Loucy (cell line): ENCODE data around the gene PRKCE.

Source experiments
- H2AFZ ChIP-seq: fragments of 200-600 bp; sonication (generic); 2 replicates; pipeline ENCODE4 v1.6.0; 2016; ENCODE audit warnings: antibody characterized with exemption, mild to moderate bottlenecking, low read length, moderate library complexity
- H3F3A ChIP-seq: fragments of 200-600 bp; 2 replicates; pipeline ENCODE4 v1.6.0; 2016; ENCODE audit warnings: antibody characterized with exemption, low read depth, mild to moderate bottlenecking
- H3K27me3 ChIP-seq: fragments of 200-600 bp; sonication (generic); 2 replicates; pipeline ENCODE4 v1.6.1; 2014; ENCODE audit warnings: low read length, mild to moderate bottlenecking; ENCODE audit not compliant: insufficient read depth, poor library complexity, severe bottlenecking
- H3K36me3 ChIP-seq: fragments of 200-600 bp; sonication (generic); 2 replicates; pipeline ENCODE4 v1.6.1; 2016; ENCODE audit warnings: low read length; ENCODE audit not compliant: insufficient read depth
- H3K4me1 ChIP-seq: fragments of 200-600 bp; sonication (generic); 2 replicates; pipeline ENCODE4 v1.5.1; 2014; ENCODE audit warnings: low read length, mild to moderate bottlenecking; ENCODE audit not compliant: insufficient read depth, poor library complexity, severe bottlenecking
- H3K4me2 ChIP-seq: fragments of 200-600 bp; sonication (generic); 2 replicates; pipeline ENCODE4 v1.6.0; 2014; ENCODE audit warnings: antibody characterized with exemption, low read length, low read depth, mild to moderate bottlenecking; ENCODE audit not compliant: poor library complexity, severe bottlenecking
- H3K4me3 ChIP-seq: fragments of 200-600 bp; sonication (generic); 2 replicates; pipeline ENCODE4 v1.5.1; 2014; ENCODE audit warnings: low read length, mild to moderate bottlenecking, mixed read lengths; ENCODE audit not compliant: poor library complexity, severe bottlenecking
- H3K79me2 ChIP-seq: fragments of 200-600 bp; sonication (generic); 2 replicates; pipeline ENCODE4 v1.6.1; 2014; ENCODE audit warnings: low read length; ENCODE audit not compliant: insufficient read depth
- H3K9ac ChIP-seq: fragments of 200-600 bp; sonication (generic); 2 replicates; pipeline ENCODE4 v1.6.0; 2014; ENCODE audit warnings: mild to moderate bottlenecking, low read depth, low read length, moderate library complexity; ENCODE audit not compliant: poor library complexity, severe bottlenecking
- H3K9me2 ChIP-seq: fragments of 200-600 bp; sonication (generic); replicated peaks from 2 replicates; pipeline ENCODE4 v1.6.1; 2016; ENCODE audit warnings: low read depth, low read length, mixed read lengths
- H3K9me3 ChIP-seq: fragments of 200-600 bp; sonication (generic); 2 replicates; pipeline ENCODE4 v1.6.1; 2014; ENCODE audit warnings: mild to moderate bottlenecking, antibody characterized with exemption, low read length, low read depth; ENCODE audit not compliant: insufficient read depth
- H4K20me1 ChIP-seq: fragments of 200-600 bp; sonication (generic); 2 replicates; pipeline ENCODE4 v1.6.0; 2014; ENCODE audit warnings: antibody characterized with exemption, low read length, mild to moderate bottlenecking; ENCODE audit not compliant: insufficient read depth, poor library complexity, severe bottlenecking
- EZH2phosphoT487 ChIP-seq: fragments of 200-600 bp; IDR thresholded peaks from 2 replicates; pipeline ENCODE4 v1.6.1; 2018; ENCODE audit warnings: antibody characterized with exemption, mild to moderate bottlenecking, moderate library complexity, borderline replicate concordance
- TF ChIP-seq, protein P1 (sequence below): fragments of 200-600 bp; sonication (generic); conservative IDR thresholded peaks from 2 replicates; pipeline ENCODE4 v1.5.1; 2014; ENCODE audit warnings: mild to moderate bottlenecking, antibody characterized with exemption, low read length

PRKCE gene

DNA sequence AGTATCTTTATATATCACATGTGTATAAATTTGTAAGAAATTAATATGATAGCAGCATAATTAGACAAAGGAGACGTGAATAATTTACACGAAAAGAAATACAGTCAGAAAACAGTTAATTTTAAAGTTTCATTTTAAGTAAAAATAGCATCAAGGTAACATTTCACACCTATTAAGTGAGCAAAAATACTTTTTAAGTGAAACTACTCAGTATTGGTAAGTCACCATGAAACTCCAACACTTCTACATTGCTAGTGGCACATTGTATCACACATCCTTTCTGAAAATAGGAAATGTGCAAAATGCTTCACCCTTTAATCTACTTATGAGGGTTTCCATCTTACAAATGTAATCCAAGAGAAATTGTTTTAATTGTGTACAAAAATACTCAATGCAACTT, 357.8 kb downstream of the PRKCE start:
- no peaks in the 10 kb centered on the region for H3K9me3 ChIP-seq
- no peaks in the 10 kb centered on the region for H3K27me3 ChIP-seq
- H3F3A ChIP-seq = no peaks in the 10 kb centered on the region
- no peak overlapping the region for H3K4me2 ChIP-seq
- H3K4me1 ChIP-seq = no peaks in the 10 kb centered on the region
- H2AFZ ChIP-seq = no peak overlapping the region
- peaks cover 68% of the 10 kb centered on the region; the same call in 1 of the 2 replicates for H3K36me3 ChIP-seq
- H3K9me2 ChIP-seq = no peaks in the 10 kb centered on the region
- no peaks in the 10 kb centered on the region for H4K20me1 ChIP-seq
- TF ChIP-seq, protein P1, sequence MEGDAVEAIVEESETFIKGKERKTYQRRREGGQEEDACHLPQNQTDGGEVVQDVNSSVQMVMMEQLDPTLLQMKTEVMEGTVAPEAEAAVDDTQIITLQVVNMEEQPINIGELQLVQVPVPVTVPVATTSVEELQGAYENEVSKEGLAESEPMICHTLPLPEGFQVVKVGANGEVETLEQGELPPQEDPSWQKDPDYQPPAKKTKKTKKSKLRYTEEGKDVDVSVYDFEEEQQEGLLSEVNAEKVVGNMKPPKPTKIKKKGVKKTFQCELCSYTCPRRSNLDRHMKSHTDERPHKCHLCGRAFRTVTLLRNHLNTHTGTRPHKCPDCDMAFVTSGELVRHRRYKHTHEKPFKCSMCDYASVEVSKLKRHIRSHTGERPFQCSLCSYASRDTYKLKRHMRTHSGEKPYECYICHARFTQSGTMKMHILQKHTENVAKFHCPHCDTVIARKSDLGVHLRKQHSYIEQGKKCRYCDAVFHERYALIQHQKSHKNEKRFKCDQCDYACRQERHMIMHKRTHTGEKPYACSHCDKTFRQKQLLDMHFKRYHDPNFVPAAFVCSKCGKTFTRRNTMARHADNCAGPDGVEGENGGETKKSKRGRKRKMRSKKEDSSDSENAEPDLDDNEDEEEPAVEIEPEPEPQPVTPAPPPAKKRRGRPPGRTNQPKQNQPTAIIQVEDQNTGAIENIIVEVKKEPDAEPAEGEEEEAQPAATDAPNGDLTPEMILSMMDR = no peak
- TF ChIP-seq EZH2phosphoT487 = no peak
- H3K79me2 ChIP-seq = no peaks in the 10 kb centered on the region
- no peak overlapping the region for H3K4me3 ChIP-seq
- H3K9ac ChIP-seq = no peak overlapping the region

DNA sequence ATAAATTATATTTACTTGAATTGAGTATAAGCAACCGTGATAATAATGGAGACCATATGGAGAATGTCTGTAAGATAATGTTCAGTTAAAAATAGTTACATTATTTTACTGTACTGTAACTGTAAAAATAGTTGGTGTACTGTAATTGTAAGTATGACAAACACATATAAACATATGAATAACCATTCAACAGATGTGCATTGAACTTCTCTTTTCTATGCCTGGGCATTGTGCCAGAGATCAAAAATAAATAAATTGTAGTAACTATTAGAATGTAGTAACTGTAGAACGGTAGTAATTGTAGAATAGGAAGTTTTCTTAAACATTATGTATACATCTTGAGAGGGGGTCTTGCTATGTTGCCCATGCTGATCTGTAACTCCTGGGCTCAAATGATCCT, 358.3 kb downstream of the PRKCE start:
- Histone ChIP-seq H3K9me3 (no peaks in the 10 kb centered on the region), H3K4me1 (no peaks in the 10 kb centered on the region), H3K4me3 (no peak overlapping the region), H3K9ac (no peak overlapping the region), H4K20me1 (no peaks in the 10 kb centered on the region), H3K79me2 (no peaks in the 10 kb centered on the region), H3K27me3 (no peaks in the 10 kb centered on the region), H3K9me2 (no peaks in the 10 kb centered on the region), H3K36me3 (peaks cover 63% of the 10 kb centered on the region; the same call in 1 of the 2 replicates), H3F3A (no peaks in the 10 kb centered on the region), H2AFZ (no peak overlapping the region), H3K4me2 (no peak overlapping the region)
- TF ChIP-seq EZH2phosphoT487 = no peak
- TF ChIP-seq, protein P1 = no peak

DNA sequence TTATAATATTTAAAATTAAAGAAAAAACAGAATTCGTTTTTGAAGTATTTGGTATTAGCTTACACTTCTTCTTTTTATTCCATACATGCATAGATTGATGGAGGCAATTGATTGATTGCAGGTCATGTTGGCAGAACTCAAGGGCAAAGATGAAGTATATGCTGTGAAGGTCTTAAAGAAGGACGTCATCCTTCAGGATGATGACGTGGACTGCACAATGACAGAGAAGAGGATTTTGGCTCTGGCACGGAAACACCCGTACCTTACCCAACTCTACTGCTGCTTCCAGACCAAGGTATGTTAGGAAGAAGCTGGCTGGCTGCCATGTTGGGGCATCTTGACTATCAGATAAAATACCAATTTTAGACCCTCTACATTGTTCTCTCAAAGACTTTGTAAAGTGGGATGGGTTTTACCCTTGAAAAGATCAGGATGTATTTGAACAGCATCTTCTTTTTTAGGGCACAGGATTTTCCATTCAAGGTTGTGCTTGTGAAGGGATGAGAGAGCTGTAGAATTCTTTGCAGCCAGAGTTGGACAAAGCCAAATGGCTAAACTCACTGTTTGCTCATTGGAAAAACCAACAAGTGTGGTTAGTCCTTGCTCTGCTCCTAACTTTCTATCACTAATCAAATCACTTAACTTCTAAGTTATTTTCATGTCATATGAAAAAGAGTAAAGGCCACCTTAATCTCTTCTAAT, 358.9 kb downstream of the PRKCE start:
- no peaks in the 10 kb centered on the region for H3K79me2 ChIP-seq
- no peak overlapping the region for H3K4me2 ChIP-seq
- H3K9me3 ChIP-seq = no peaks in the 10 kb centered on the region
- H3K9ac ChIP-seq = no peak overlapping the region
- TF ChIP-seq, protein P1 = no peak
- TF ChIP-seq EZH2phosphoT487 = no peak
- no peaks in the 10 kb centered on the region for H3K27me3 ChIP-seq
- H3K36me3 ChIP-seq = peaks cover 57% of the 10 kb centered on the region; the same call in 1 of the 2 replicates
- no peak overlapping the region for H3K4me3 ChIP-seq
- H2AFZ ChIP-seq = no peak overlapping the region
- H3K9me2 ChIP-seq = no peaks in the 10 kb centered on the region
- H4K20me1 ChIP-seq = no peaks in the 10 kb centered on the region
- H3K4me1 ChIP-seq = no peaks in the 10 kb centered on the region
- no peaks in the 10 kb centered on the region for H3F3A ChIP-seq
